GM21529 (cell line): ENCODE measurements around the gene FRMPD1.

ENCODE experiments used
- ATAC-seq: cut with Tn5 transposase; IDR thresholded peaks from one replicate; pipeline ENCODE4 v1.9.1; 2021; ENCODE audit not compliant: unreplicated experiment

The FRMPD1 gene

DNA sequence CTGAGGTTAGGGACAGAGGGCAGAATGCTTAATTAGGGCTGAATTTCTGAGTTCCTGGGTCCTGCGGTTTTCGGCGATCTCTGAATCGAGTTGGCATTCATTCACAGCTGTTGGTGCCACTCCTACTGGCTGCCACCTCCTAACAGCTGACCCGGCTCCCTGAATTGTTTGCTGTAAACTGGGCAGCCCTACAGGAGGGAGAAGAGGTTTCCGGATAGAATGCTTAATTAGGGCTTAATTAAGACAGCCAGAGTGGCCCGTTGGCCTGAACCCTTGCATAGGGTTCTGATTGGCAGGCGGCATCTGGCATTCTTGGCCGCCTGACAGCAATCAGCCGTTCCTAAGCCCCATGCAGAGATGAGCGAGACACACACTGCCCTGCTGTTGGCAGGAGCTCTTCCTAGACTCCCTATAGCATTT is 25.7 kb downstream of the FRMPD1 start:
- ATAC-seq: no peak

GRCh38 chr9:37677435-37677834 is 26.7 kb downstream of the FRMPD1 start:
- ATAC-seq: no peak

DNA sequence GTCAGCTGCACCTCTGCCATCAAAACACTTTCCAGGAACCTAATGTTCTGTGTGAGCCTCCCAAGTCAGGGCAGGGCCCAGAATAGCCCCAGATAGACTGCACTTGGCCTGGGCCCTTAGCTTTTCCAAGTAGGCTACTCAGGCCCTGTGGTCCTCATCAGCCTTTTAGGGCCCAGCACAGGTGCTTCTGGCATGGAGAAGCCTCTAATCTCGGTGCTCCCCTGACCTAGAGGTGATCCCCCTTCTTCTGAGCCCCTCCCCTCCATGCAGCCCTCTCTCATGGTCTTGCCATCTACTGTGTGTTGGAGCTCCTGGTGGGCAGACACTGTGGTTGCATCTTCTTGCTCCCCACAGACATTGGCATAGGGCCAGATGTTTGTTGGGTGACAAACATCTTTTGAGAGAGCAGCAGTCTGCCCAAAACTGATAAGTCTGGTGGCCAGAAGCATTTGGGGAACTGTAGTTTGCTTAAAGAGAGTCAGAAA is 28.1 kb downstream of the FRMPD1 start:
- no peak for ATAC-seq

GRCh38 chr9:37679649-37680402 is 29.1 kb downstream of the FRMPD1 start:
- no peak for ATAC-seq

DNA sequence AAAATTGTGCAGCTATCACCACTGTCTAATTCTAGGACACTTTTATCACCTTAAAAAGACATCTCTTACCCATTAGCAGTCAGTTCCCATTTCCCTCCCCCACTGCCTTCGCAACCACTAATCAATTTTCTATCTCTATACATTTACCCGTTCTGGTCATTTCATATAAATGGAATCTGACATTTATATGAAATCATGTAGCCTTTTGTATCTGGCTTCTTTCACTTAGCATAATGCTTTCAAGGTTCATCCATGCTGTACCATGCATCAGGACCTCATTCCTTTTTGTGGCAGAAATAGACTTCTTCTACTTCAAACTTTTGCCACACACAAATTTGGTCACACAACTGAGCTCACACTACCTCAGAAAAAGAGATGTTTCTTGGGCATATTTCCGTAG is 32.2 kb downstream of the FRMPD1 start:
- no peak for ATAC-seq

DNA sequence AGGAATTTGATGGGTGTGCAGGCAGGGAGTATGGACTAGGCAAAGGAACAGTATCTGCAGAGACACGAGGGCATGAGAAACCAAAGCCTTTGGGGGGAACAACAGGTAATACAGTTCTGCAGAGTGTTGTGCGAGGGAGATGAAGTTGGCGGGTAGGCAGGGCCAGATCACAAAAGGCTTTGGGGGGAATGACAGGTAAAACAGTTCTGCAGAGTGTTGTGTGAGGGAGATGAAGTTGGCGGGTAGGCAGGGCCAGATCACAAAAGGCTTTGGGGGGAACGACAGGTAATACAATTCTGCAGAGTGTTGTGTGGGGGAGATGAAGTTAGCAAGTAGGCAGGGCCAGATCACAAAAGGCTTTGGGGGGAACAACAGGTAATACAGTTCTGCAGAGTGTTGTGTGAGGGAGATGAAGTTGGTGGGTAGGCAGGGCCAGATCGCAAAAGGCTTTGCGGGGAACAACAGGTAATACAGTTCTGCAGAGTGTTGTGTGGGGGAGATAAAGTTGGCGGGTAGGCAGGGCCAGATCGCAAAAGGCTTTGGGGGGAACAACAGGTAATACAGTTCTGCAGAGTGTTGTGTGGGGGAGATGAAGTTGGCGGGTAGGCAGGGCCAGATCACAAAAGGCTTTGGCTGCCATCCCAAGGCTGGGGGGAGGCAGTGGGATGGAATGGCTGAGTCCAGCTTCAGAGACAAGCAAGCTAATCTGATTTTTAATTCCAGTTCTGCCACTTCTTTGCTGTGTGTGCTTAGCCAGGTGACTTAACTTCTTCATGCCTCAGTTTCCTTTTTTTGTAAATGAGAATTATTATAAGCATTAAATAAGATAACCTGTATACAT is 33.0 kb downstream of the FRMPD1 start:
- ATAC-seq: no peak

- no peak for ATAC-seq
These were observed 42.0 kb downstream of the FRMPD1 start for GRCh38 chr9:37692622-37693221.

DNA sequence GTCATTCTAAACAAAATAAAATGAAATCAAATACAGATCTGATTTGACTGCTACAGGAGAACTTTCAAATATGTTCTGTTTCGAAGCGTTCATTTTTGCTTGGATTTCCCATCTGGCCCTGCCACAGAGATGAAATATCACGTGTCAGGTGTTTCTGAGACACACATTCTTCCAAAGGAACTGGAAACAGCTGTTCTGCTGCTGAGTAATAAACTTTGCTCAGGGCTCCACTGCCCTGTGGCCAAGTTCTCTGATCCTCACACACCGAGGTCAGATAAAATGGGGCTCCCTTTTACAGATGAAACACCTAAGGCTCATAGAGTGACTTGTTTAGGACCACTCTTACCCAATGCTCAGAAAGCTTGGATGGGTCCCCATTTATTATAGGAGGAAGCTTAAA is 42.5 kb downstream of the FRMPD1 start:
- no peak for ATAC-seq

- no peak for ATAC-seq
These were observed 43.6 kb downstream of the FRMPD1 start for GRCh38 chr9:37694355-37694754.

- no peak for ATAC-seq
These were observed 45.8 kb downstream of the FRMPD1 start for GRCh38 chr9:37696528-37696927.

GRCh38 chr9:37700131-37700530 is 49.4 kb downstream of the FRMPD1 start:
- ATAC-seq: no peak

DNA sequence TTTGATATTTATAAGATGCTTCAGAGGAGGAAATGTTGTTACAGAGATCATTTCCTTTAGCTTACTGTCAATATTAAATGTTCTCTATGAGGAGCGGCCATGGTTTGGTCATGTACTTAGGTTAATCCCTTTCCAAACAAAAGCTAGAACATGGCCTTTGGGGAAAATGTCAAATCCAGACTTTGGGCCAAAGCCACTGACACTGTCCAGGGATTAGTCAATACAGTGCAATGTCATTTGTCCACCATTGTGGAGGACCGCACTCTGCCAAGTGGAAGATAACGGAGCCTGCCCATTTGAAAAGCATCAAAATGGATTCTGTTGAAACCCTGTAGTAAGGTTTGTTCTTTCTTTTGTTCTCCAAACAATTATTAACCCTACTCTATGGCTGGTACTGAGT is 50.1 kb downstream of the FRMPD1 start:
- ATAC-seq: no peak

- no peak for ATAC-seq
These were observed 55.0 kb downstream of the FRMPD1 start for GRCh38 chr9:37705787-37706186.

DNA sequence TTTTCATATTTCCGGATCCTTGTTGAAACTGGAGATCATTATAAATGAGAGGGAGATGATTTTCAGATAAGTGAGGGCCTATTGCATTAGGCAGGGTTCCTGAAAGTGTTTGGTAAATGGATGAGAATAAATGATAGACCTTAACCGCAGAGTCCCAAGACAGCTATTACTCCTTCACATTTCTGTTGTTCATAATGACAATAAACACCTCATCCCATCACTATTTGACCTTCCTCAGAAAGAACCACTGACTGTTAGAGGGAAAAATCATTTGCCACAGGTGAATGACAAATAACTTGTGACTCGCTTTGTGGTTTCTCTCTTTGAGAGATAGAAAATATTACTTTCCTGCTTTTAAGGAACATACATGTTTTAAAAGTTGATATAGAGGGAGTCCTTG is 55.5 kb downstream of the FRMPD1 start:
- no peak for ATAC-seq

GRCh38 chr9:37707748-37708147 is 57.0 kb downstream of the FRMPD1 start:
- ATAC-seq: no peak

- no peak for ATAC-seq
These were observed 59.3 kb downstream of the FRMPD1 start for GRCh38 chr9:37710046-37710445.

DNA sequence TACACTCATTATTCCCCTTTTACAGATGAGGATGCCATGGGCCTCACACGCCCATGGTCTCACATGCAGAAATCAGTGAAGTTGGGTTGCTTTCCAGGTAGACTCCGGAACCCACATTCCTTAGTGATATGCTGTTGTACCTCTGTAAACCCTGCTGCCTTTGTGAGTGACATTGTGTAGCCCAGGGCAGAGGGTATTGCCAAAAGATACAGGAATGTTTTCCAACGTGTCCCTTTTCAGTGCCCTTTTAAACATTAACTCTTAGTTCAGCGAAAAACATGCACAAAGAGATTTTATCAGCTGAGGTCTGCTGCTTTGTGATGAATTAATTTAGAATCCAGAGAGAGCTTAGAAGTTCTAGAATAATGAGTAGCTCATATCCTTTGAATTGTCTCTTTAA is 64.5 kb downstream of the FRMPD1 start:
- ATAC-seq: no peak

DNA sequence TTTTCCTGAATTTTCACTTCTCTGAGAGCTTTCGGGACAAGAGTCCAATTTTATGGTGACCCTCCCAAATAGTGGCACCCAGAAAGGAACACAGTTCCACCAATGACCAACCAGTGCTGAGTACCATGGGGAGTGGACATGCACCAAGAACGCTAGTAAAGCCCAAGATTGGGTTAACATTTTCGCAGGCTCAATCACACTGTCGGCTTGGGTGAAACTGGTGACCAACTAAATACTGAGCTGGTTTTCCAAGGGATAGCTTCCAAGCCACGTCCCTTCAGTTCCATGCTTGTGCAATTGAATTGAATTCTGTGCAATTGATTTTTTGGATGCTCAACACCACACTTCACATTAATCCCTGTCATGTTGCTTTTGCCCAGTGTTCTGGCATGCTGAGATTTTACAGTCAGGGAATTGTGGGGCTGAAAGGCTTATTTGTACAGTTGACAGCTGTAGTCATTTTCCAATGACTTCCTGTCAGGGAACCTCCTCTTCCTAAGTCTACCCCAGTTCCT is 65.3 kb downstream of the FRMPD1 start:
- ATAC-seq: no peak

DNA sequence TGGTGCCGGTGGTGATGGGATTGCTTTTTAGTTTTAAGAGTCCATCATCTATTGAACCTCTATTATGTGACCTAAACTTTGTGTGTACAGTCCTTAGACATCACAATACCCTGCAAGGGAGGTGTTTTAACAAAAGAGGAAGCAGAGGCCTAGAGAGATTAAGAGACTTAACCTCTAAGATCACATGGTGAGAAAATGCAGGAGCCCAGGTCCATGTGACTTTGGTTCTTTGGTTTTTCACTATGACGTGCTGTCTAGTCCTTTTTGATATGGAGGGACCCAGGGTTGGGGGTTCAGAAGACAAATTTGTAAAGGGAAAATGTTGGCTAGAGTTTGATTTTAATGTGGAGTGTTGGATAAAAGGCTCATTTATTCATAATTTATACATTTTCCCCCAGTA is 68.8 kb downstream of the FRMPD1 start:
- ATAC-seq: no peak

GRCh38 chr9:37727013-37727412 is 76.3 kb downstream of the FRMPD1 start:
- no peak for ATAC-seq

GRCh38 chr9:37729499-37729898 is 78.7 kb downstream of the FRMPD1 start:
- no peak for ATAC-seq

DNA sequence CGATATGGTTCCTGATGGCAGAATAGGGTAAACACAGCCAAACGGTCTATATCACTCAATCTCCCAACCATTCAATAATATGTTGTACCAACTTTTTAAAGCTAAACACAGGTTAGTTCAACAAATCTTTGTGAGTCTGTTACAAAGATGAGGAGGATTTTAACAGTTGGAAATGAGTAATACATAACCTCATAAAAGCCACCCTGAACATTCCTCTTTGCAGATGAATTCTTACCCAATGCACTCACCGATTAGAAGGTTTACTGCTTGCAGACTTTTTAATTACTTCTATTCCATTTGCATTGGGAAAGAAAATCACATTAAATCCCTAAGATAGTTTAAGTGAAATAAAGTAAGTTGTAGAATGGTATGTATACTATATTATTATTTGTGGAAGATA is 79.5 kb downstream of the FRMPD1 start:
- ATAC-seq: no peak
